ENCODE data around the gene CFAP70. TPM values are rescaled to one million over a fixed set of nuclear protein-coding genes. Genes with fewer than 3 reads are reported as not detected.

CFAP70 gene
- total RNA-seq, 1 experiment from 2014 or later, result 0.31 TPM

- no peak; the same call in 1 of the 2 replicates for ATAC-seq
These were observed 140.1 kb downstream of the CFAP70 start for GRCh38 chr10:73218431-73219191.

GRCh38 chr10:73217628-73218027 is 141.0 kb downstream of the CFAP70 start:
- Mint-ChIP-seq H3K4me1 (no peaks in the 10 kb centered on the region), H3K27me3 (ENCODE audit: low read depth) (no peaks in the 10 kb centered on the region), H3K27ac (no peak overlapping the region), H3K9me3 (no peaks in the 10 kb centered on the region), H3K36me3 (0 out of 2 replicates have a peak, but pooled peaks cover 3% of the 10 kb centered on the region), H3K4me3 (no peak overlapping the region)
- TF ChIP-seq NFATC4 (CRISPR knock-in tag; IDR thresholded peaks at IDR 0.05), result no peak
- no peak for TF ChIP-seq NFYB (CRISPR knock-in tag; conservative IDR thresholded peaks at IDR 0.05; ENCODE audit: low read depth)
- TF ChIP-seq HMGXB4 (CRISPR knock-in tag; IDR thresholded peaks at IDR 0.05), result no peak
- TF ChIP-seq AR (CRISPR knock-in tag; IDR thresholded peaks at IDR 0.05), result no peak
- TF ChIP-seq FOXP4 (CRISPR knock-in tag; IDR thresholded peaks at IDR 0.05), result no peak
- ChIA-PET POLR2A (no interaction called here), CTCF (no interaction called here)
- DNase-seq (ENCODE audit: low spot score), result no peak
- no peak for ATAC-seq

More at GRCh38 chr10:73218431-73219191, 140.1 kb downstream of the CFAP70 start:
- ChIA-PET POLR2A (no interaction called here), CTCF (interaction anchor here (0.6 to 1.0 kb wide), 6 partner anchors 8 to 123 kb away, joined by 3 to 4 read pairs (median 3); no protein-coding TSS in a partner anchor)
- no peaks in the 10 kb centered on the region for H3K27me3 Mint-ChIP-seq (ENCODE audit: low read depth)
- no peaks in the 10 kb centered on the region for H3K9me3 Mint-ChIP-seq
- H3K36me3 Mint-ChIP-seq, result 0 out of 2 replicates have a peak, but pooled peaks cover 3% of the 10 kb centered on the region
- DNase-seq (ENCODE audit: low spot score), result no peak
- no peak overlapping the region for H3K27ac Mint-ChIP-seq
- H3K4me1 Mint-ChIP-seq, result no peaks in the 10 kb centered on the region
- TF ChIP-seq SOX15 (CRISPR knock-in tag; IDR thresholded peaks at IDR 0.05), result no peak
- no peak for TF ChIP-seq ATF2 (CRISPR knock-in tag; IDR thresholded peaks at IDR 0.05; ENCODE audit: borderline replicate concordance, low read depth)
- TF ChIP-seq RELA (CRISPR knock-in tag; IDR thresholded peaks at IDR 0.05; ENCODE audit: borderline replicate concordance), result no peak
- no peak for TF ChIP-seq CBFB (CRISPR knock-in tag; IDR thresholded peaks at IDR 0.05; ENCODE audit: low read depth)
- TF ChIP-seq ZNF138 (CRISPR knock-in tag; conservative IDR thresholded peaks at IDR 0.05), result no peak
- no peak for TF ChIP-seq AR (CRISPR knock-in tag; IDR thresholded peaks at IDR 0.05)
- no peak for TF ChIP-seq E2F5 (CRISPR knock-in tag; IDR thresholded peaks at IDR 0.05)
- TF ChIP-seq ZNF512 (CRISPR knock-in tag; IDR thresholded peaks at IDR 0.05; ENCODE audit: borderline replicate concordance), result no peak
- no peak for TF ChIP-seq ZNF396 (CRISPR knock-in tag; IDR thresholded peaks at IDR 0.05; ENCODE audit: borderline replicate concordance)
- TF ChIP-seq SMAD4 (CRISPR knock-in tag; IDR thresholded peaks at IDR 0.05), result no peak
- TF ChIP-seq HMGA2 (CRISPR knock-in tag; IDR thresholded peaks at IDR 0.05), result no peak
- no peak overlapping the region for H3K4me3 Mint-ChIP-seq

Measured in WTC11 (cell line).